Activated CD4-positive, alpha-beta T cell treated with anti-CD3 and anti-CD28 coated beads, Interleukin-2, amount 50 U/mL, for 4 hours (primary cell): ENCODE data around the gene CD38.
"Not testable (repeated sequence)": the region's sequence is repeated elsewhere in the genome, so short reads cannot be mapped to it uniquely, and the experiment has no call there.

Source experiments
- DNase-seq, 2 experiments: peaks; one replicate each; pipeline ENCODE4 v3.0.0-alpha.2; 2020

Gene CD38

GRCh38 chr4:15802497-15802896, 24.4 kb downstream of the CD38 start:
- not testable (repeated sequence) for DNase-seq

DNA sequence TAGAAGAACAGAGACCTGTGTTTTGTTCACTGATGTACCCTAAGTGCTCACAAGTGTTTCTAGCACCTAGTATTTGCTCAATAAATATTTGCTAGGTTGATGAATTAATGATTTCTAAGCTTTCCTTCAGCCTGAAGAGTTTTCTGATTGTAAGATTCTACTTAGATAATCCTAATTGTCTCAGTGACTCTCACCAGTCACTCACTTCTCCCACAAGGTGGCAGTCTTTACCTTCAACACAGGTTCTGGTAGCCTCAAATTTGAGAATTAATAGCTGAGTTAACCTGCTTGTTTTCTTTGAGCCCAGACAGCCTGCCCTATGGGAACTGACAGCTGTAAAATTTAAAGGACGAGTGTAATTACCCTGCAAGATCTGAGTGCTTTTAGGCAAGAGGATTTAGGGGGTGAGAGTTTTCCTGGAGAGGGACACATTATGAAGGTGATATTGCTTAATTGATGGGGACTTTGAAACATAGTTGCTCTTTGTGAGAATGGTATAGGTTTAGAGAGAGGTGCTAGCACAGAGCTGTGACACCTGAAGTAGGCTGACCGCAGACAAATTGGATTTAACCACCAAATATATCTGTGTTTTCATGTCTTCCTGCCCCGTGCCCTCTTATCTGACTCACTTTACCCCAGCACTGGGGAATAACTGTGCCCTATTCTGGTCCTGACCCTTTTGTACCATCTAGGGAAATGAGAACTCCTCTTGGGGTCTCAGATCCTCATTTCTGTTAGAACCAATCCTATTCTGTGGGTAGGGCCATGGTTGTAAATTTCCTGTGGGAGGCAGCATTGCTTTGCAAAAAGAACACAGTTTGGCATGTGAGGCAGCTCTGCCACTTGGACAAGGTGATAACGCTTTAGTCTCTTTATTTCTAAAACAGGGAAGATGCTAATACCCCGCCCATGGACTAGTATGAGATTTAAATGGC, 27.7 kb downstream of the CD38 start:
- DNase-seq: peak; percentile 12 to 29

DNA sequence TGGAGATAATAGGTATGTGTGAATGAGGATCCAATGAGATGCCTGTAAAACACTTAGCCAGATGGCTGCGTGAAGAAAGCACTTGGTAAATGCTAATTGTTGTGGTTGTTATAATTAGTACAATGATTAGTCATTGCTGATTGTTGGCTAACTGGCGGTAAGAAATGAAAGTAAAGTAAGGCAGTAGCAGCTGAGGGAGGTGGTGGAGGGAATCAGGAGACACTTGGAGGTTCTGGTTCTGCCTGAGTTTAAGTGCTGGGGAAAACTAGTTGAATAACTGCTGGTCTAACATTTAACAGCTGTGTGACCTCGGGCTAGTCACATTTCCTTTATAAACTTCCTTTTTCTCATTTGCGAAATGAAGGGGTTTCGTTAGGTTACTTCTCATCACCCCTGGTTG, 30.9 kb downstream of the CD38 start:
- no peak for DNase-seq

GRCh38 chr4:15809466-15809865, 31.3 kb downstream of the CD38 start:
- no peak for DNase-seq

DNA sequence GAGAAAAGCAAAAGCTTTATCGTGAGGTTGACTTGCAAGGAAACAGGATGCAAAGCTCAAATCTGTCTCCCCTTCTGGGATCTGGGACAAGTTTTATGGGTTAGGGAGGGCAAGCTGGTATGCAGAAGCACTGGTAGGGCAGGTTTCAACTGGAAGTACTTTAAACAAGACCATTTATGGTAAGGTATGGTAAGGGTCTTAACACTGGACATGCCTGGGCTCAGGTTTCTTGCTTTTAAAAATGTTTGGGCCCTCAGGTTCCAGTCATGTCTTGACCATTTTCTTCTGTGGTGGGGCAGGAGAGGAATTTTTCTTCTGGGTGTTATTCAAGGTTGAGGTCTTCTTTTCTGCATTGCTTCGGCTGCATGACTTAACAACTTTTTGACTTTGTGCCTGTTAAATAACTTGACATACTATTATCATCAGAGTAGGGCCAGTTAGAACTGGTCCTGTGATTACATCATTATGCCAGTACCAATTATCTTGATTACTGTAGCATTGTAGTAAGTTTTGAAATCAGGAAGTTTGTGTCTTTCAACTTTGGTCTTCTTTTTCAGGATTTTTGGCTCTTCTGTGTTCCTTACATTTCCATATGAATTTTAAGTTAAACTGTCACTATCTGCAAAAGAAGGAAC, 33.7 kb downstream of the CD38 start:
- no peak for DNase-seq

DNA sequence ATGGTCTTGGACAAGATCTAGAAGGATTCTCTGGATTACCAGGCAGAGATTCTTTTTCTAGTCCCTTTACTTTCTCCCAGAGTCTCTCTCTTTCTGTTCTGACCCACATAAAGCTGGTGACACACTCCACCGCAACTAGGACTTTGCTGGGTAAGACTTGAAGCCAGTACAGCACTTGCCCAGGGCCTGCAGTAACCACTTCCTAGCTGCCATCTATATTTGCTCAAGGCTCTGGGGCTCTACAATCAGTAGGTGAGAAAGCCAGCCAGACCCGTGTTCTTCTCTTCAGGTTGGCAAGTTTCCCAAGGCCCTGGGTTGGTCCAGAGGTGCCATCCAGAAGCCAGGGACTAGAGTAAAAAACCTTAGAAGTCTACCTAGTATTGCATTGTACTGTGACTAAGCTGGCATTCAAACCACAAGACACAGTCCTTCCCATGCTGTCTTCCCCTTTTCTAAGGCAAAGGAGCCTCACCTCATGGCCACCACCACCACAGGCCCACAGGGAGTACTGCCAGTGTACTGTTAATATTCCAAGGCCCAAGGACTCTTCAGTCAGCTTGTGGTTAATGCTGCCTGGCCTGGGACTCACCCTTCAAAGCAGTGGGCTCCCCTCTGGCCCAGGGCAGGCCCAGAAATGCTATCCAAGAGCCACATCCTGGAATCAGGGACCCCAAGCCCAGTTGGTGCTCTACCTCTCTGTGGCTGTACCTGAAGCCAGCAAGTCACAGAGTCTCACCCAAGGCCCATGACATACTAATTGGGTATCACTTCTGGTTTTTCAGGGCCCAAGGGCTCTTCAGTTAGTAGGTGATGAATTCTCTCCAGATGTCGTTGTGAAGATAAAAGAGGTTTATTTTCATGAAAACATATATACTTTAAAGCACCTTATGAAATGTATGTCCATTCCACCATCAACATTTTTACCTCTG, 54.7 kb downstream of the CD38 start:
- no peak for DNase-seq

DNA sequence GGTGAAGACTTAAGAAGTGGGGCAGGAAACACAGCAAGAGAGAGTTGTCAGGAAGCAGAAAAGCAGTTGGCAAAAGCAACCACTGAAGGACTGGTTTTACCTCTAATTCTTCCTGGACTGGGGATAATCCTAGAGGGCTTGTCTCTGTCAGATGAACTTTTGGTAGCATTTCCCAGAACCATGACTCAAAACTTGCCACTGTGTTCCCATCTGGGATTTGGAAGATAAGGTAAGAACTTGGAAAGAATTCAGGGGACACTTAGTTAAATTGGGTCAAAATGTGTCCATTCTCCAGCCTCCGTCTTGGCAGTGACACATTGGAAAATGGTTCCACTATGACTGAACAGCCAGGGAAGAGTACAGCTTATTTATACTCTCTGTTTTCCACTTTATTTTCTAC, 55.7 kb downstream of the CD38 start:
- no peak for DNase-seq

DNA sequence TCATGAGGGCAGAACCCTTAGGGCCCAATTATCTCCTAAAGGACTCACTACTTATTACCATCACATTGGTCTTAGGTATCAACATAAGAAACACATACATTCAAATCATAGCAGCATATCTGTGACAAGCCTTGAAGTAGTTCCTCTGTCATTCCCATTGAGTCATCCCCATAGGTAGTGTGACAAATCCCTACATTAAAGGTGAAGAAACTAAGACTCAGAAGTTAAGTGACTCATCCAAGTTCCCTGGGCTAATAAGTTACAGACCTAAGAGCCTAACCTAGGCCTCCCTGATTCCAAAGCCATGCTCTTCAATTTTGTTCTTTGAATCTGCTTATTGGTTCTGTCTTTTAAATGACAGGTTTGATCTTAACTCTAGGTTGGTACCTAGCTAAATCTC, 58.2 kb downstream of the CD38 start:
- DNase-seq: no peak

DNA sequence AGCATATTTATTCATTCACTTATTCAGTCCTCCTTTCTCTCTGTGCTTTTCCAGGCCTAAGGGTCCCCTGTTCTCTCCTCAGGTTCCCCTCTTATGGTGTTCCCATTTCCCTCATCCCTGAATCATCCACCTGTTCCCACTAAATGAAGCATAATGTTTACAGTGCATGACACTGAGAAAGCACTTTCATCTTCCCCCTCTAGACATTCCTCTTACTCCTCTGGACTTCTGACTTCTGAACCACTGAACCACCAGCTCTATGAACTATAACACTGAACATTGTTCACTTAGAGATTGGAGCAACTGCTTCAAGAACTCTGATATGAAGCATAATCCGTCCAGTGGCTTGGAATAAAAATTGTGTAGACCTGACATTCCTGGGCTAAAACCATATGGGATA, 59.5 kb downstream of the CD38 start:
- DNase-seq: no peak

DNA sequence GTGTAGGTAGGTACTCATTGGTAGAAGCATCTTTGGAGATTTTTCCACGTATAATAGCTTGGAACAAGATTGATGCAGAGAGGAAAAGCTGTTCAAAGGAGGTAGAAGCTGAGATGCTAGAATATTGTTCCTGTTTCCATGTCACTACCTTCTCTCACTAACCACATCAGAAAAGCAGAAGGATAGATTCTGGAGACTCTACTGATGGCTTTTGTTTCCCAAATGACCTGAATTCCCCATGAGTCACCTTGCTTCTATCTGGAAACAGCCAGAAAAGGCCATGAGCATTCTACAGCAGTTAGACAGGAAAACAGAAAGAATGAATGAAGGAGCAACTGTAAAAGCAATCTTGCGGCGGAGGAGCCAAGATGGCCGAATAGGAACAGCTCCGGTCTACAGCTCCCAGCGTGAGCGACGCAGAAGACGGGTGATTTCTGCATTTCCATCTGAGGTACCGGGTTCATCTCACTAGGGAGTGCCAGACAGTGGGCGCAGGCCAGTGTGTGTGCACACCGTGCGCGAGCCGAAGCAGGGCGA, 63.1 kb downstream of the CD38 start:
- not testable (repeated sequence) for DNase-seq

GRCh38 chr4:15847746-15848145, 69.6 kb downstream of the CD38 start:
- no peak for DNase-seq

- no peak for DNase-seq
These were observed 70.2 kb downstream of the CD38 start for GRCh38 chr4:15848191-15848842.

DNA sequence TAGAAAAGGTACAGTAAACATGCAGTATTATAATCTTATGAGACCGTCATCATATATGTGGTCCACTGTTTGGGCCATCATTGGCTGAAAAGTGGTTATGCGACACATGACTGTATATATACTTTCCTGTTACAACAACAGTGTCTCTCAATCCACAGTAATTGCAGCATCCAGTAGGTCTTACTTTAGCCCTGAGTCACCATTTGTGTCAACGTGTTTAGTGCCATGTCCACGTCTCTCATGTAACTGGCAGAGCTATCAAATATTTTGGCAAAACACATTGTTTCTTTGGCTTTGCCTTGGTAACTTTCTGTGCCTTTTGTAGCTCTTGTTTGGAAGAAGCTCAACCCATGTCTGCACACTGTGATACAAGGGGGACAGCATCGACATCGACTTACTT, 73.8 kb downstream of the CD38 start:
- DNase-seq: no peak

- no peak for DNase-seq
These were observed 74.4 kb downstream of the CD38 start for GRCh38 chr4:15852524-15852923.

DNA sequence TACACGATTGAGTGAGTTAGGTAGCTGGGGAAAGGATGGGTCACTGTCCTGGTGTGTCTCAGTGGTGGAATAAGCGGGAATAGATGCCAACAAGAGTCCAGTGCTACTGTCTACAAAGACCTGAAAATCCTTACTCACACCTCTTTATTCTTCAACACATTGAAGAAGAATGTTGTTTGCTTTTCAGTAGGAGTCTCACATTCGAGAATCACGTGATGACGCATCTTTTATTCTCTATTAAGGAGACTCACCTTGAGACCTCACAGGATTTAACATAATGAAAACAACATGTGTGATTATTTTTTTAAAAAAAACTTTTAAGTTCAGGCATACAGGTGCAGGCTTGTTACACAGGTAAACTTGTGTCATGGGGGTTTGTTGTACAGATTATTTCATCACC, 75.2 kb downstream of the CD38 start:
- no peak for DNase-seq

DNA sequence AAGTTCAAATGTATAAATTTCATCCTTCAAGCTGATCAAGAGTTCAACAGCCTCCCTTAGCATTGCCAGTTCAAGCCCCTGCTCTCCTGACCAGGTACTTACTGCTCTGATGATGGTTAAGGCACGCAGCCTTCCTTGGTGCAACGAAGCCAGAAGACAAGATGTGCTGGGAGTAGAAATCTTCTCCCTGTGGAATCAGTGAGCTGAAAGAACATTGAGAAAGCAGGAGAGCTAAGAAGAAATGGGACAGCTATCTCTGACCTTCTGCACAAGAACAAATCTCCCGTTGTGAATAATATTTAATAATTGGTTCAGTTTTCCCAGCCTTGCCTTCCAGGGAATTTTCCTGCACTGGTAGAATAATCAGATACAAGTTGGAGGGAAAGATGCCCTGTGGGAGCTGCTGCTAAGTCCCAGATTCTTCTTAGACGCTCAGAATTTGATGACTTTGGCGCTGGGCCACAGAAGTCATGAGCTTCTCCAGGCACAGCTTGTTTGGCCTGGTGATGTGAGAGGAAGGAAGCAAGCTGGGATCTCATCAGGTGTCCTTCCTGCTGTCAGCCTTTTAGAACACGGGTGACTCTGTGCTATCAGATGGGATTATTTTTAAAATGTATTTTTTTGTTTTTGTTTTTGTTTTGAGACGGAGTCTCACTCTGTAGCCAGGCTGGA, 77.8 kb downstream of the CD38 start:
- no peak for DNase-seq

- DNase-seq: not testable (repeated sequence)
These were observed 83.1 kb downstream of the CD38 start for GRCh38 chr4:15861198-15861597.

- no peak for DNase-seq
These were observed 86.8 kb downstream of the CD38 start for GRCh38 chr4:15864651-15865566.

- DNase-seq: no peak
These were observed 90.0 kb downstream of the CD38 start for GRCh38 chr4:15868111-15868510.

DNA sequence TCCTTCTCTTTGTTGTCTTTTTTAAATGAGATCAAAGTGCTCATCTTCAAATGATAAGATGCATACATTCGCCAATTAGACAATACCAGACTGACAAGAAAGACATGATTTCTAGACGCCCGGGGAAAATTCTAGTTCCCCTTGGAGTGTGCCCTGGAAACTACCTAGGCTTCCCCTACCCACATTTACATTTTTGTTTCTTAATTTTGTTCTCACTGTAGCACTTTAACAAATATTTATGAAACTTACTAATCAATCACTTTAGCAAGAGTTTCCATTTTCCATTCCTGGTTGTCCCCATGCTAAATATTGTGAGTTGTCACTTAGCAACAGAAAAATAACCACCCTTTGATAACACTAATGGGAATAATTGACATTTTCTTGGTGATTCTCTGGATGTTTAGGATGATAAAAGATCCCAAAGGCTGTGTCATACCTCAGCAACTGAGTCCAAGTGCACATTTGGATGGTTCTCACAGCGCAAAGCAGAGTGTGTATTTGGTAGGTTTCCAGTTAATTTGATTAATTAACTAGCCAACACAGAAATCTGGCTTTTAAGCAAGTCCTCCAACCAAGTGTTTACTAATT, 90.8 kb downstream of the CD38 start:
- no peak for DNase-seq
